Neural progenitor cell (in vitro differentiated cells): ENCODE measurements around the gene RGPD8.

Experiments
- EZH2 ChIP-seq: fragments of 200-600 bp; sonication (generic); IDR thresholded peaks from 2 replicates; pipeline ENCODE4 v1.6.1; 2017; ENCODE audit warnings: antibody characterized with exemption, mild to moderate bottlenecking, moderate library complexity
- EZH2phosphoT487 ChIP-seq: fragments of 200-600 bp; sonication (generic); IDR thresholded peaks from 2 replicates; pipeline ENCODE4 v1.6.1; 2017; ENCODE audit warnings: antibody characterized with exemption
- TF ChIP-seq, protein P1 (sequence below): fragments of 200-600 bp; sonication (generic); IDR thresholded peaks from 2 replicates; pipeline ENCODE4 v1.5.1; 2017; ENCODE audit warnings: antibody characterized with exemption, mild to moderate bottlenecking

DNA sequence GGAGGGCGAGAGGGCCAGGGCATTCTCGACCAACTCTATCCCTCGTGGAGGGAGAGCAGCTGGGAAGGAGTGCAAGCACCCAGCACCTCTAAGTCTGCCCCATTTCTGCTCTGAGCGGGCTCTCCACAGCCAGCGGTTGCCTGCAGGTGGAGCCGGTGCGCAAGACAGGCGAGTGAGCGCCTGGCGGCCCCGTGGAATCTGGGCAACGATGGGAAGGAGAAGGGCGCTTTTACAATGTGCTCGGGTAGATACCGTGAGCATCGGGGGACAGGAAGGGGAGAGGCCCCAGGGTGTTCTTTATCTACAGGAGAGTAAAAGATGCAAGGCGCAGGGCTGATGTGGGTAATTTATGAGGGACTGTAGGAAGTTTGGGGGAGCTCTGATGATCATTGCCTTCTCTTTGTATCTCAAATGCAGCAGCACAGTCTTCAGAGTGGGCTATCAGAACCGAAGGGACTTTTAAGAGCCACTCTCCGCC lies 47.6 kb upstream of the RGPD8 start:
- TF ChIP-seq EZH2phosphoT487 (no peak), EZH2 (no peak)
- TF ChIP-seq, protein P1, sequence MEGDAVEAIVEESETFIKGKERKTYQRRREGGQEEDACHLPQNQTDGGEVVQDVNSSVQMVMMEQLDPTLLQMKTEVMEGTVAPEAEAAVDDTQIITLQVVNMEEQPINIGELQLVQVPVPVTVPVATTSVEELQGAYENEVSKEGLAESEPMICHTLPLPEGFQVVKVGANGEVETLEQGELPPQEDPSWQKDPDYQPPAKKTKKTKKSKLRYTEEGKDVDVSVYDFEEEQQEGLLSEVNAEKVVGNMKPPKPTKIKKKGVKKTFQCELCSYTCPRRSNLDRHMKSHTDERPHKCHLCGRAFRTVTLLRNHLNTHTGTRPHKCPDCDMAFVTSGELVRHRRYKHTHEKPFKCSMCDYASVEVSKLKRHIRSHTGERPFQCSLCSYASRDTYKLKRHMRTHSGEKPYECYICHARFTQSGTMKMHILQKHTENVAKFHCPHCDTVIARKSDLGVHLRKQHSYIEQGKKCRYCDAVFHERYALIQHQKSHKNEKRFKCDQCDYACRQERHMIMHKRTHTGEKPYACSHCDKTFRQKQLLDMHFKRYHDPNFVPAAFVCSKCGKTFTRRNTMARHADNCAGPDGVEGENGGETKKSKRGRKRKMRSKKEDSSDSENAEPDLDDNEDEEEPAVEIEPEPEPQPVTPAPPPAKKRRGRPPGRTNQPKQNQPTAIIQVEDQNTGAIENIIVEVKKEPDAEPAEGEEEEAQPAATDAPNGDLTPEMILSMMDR, result peak; percentile 66
